HG03342 (cell line): ENCODE results near the gene EPHB2.

ENCODE experiments used
- ATAC-seq: cut with Tn5 transposase; IDR thresholded peaks from one replicate; pipeline ENCODE4 v1.9.1; 2021; ENCODE audit warnings: mild to moderate bottlenecking, moderate library complexity; ENCODE audit not compliant: unreplicated experiment

Gene EPHB2

DNA sequence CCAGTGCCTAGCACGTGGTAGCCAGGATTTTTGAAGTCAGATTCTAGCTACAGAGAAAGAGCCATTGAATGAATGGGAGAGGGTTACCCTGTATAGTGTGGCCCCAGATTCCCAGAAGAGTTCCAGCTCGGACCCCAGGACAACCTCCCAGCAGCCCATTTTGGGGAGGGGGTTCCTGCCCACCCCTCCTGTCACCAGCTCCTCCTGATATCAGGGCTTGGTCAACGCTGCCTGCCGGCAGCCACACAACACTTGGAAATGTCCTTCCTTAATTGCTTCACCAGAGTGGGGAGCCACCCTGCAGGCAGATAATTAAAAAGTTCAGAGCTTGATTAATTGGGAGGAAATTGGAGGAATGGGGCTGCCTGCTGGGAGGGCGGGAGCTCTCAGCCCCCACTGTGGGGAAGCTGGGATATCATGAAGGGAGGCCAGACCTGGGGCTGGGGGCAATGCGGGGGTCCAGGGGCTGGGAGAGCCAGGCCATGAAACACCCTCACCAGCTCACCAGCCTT is 141.6 kb downstream of the EPHB2 start:
- ATAC-seq = no peak

DNA sequence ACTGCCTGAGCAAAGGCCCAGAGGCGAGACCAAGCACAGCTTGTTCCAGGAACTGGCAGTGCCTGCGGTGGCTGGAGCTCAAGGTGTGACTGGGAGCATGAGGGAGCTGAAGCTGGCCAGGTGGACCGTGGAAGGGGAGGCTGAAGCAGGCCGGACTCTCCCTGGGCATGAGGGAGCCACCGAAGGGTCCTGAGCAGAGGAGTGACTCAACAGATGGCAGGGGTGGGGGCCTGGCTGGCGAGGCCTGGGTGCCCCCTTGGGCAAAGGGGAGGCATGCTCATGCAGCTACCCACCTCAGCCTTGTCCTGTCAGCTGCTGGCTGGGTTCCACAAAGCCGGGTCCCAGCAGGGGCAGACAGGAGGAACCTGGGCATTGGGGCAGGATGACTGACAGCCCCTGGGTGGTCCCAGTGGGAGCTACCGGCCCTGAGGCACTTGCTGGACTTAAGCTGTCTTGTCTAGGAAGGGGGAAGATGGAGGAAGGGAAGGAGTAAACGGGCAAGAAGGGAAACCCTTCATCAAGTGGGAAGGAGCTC is 143.1 kb downstream of the EPHB2 start:
- ATAC-seq = no peak

DNA sequence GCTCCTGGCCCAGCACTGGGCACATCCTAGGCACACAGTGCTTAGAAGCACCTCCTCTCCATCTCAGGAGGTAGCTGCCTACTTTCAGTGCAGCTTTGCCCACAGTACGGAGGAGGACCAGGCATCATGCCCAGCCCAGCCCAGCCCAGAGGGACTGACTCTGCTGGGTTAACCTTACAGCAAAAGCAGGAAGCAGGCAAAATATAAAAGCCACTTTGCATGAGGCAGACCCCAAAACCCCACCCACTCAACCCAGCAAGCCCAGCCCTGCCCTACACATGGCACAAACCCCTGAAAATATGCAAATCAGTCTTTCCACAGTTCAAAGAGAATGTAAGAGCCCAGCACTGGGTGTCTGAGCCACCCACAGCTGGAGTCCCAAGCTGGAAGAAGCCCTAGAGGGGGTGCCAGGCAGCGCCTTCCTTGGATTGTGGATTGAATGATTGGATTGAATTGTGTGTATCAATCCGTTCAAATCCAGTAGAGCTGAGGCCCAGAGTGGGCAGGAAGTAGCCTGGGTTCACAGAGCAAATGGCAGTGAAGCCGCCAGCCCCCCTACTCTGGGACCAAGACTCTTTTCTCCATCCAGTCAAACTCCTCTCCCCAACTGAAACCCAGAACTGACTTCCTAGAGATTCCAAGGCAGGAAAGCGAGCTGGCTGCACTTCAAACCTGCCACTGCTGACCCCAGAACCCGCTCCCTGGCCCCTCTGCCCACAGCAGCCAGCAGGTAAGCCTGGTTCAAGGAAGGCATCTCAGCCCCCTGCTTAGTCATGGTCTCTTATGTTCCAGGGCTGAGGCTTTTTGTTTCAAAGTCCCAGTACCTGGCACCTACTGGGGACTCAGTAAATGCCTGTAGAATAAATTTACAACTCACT is 144.3 kb downstream of the EPHB2 start:
- no peak for ATAC-seq

GRCh38 chr1:22855668-22856606 is 145.3 kb downstream of the EPHB2 start:
- ATAC-seq = no peak

GRCh38 chr1:22857661-22858060 is 147.0 kb downstream of the EPHB2 start:
- no peak for ATAC-seq

DNA sequence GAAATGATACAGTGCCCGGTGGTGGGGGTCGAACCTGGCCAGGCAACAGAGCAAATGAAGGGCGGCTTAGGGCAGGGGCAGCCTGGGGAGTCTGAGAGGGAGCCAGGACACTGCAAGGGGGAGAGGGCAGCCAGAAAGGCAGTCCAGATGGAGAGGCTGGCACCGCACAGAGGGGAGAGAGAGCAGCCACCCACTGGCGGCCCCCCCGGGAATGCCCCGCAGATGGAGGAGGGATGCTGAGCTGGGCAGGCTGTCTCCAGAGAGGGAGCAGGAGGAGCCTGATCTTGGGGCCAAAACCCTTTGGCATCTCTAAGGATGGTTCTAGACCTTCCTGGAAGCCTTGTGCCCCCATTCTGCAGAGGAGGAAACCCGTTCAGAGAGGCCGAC is 149.8 kb downstream of the EPHB2 start:
- ATAC-seq = no peak

- no peak for ATAC-seq
Observed at GRCh38 chr1:22860883-22861385, 150.3 kb downstream of the EPHB2 start.

- no peak for ATAC-seq
Observed at GRCh38 chr1:22861764-22862440, 151.3 kb downstream of the EPHB2 start.

DNA sequence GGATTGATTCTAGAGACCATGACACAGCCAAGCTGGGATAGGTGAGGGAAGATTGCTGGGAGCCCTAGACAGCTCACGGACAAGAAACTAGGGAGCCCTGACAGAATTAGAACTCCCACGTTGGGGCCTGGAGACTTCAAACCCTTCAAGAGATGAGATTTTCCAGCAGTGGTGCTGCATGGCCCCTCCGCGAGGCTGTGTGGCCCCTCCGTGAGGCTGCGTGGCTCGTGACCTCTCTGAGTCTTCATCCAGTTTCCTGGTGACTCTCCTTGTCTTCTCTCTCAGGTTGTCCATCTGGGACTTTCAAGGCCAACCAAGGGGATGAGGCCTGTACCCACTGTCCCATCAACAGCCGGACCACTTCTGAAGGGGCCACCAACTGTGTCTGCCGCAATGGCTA is 152.1 kb downstream of the EPHB2 start:
- ATAC-seq = no peak

DNA sequence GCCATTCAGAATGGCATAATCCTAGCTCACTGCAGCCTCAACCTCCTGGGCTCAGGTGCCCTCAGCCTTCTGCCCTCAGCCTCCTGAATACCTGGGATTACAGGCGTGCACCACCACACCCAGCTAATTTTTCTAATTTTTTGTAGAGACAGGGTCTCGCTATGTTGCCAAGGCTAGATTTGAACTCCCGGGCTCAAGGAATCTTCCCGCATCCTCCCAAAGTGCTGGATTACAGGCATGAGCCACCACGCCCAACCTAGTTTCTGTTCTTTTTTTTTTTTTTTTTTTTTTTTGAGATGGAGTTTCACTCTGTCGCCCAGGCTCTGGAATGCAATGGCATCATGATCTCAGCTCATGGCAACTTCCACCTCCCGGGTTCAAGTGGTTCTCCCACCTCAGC is 153.1 kb downstream of the EPHB2 start:
- no peak for ATAC-seq

DNA sequence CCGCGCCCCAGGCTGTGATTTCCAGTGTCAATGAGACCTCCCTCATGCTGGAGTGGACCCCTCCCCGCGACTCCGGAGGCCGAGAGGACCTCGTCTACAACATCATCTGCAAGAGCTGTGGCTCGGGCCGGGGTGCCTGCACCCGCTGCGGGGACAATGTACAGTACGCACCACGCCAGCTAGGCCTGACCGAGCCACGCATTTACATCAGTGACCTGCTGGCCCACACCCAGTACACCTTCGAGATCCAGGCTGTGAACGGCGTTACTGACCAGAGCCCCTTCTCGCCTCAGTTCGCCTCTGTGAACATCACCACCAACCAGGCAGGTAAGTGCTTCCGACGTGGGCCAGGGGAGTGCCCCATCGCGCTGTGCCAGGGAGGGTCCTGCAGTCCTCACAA is 154.2 kb downstream of the EPHB2 start:
- no peak for ATAC-seq

GRCh38 chr1:22865736-22866135 is 155.1 kb downstream of the EPHB2 start:
- no peak for ATAC-seq

GRCh38 chr1:22866868-22867267 is 156.2 kb downstream of the EPHB2 start:
- ATAC-seq = no peak

GRCh38 chr1:22868331-22868730 is 157.7 kb downstream of the EPHB2 start:
- no peak for ATAC-seq

DNA sequence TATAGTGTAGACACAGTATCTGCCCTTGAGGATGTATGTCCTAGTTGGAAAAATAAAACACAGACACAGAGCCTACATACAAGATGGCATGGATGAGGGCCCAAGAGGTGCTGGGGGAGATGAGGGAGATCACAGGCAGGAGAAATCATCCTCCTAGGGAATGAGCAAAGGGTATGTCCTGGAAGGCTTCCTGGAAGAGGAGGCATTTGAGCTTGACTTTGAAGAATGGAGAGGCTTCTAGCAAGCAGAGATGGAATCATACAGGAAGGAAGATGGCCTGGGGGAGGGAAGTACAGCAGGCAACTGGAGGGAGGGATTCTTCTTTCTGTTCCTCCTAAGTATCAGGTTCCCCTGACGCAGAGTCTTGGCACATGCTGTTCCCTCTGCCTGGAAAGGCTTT is 158.7 kb downstream of the EPHB2 start:
- ATAC-seq = no peak

GRCh38 chr1:22870201-22870871 is 159.7 kb downstream of the EPHB2 start:
- ATAC-seq = no peak

- no peak for ATAC-seq
Observed at GRCh38 chr1:22872981-22873664, 162.5 kb downstream of the EPHB2 start.

- no peak for ATAC-seq
Observed at GRCh38 chr1:22874785-22875184, 164.1 kb downstream of the EPHB2 start.

GRCh38 chr1:22875241-22875640 is 164.6 kb downstream of the EPHB2 start:
- ATAC-seq = no peak
